ENCODE measurements around the gene CRYBG2.

Gene CRYBG2

GRCh38 chr1:26277719-26278118, 76.2 kb downstream of the CRYBG2 start:
- DNase-seq = no peak

- no peak for DNase-seq
These were observed 76.7 kb downstream of the CRYBG2 start for GRCh38 chr1:26277261-26277661.

- DNase-seq = no peak
These were observed 77.5 kb downstream of the CRYBG2 start for GRCh38 chr1:26276432-26276838.

GRCh38 chr1:26275580-26276431, 78.1 kb downstream of the CRYBG2 start:
- DNase-seq = no peak

GRCh38 chr1:26274801-26275425, 79.0 kb downstream of the CRYBG2 start:
- no peak for DNase-seq
